IPS-18c (cell line): ENCODE results near the gene TBCCD1.

Experiments
- H3K4me3 ChIP-seq: 2 replicates; pipeline ENCODE4 v1.7.0; 2013; ENCODE audit warnings: low read depth, mild to moderate bottlenecking, low read length, moderate library complexity; ENCODE audit not compliant: insufficient read depth
- H3K9me3 ChIP-seq: one replicate; pipeline ENCODE4 v1.6.1; 2013; ENCODE audit warnings: mild to moderate bottlenecking, low read length, moderate library complexity; ENCODE audit not compliant: control insufficient read depth, insufficient read depth

TBCCD1 gene, protein sequence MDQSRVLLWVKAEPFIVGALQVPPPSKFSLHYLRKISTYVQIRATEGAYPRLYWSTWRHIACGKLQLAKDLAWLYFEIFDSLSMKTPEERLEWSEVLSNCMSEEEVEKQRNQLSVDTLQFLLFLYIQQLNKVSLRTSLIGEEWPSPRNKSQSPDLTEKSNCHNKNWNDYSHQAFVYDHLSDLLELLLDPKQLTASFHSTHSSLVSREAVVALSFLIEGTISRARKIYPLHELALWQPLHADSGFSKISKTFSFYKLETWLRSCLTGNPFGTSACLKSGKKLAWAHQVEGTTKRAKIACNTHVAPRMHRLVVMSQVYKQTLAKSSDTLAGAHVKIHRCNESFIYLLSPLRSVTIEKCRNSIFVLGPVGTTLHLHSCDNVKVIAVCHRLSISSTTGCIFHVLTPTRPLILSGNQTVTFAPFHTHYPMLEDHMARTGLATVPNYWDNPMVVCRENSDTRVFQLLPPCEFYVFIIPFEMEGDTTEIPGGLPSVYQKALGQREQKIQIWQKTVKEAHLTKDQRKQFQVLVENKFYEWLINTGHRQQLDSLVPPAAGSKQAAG

DNA sequence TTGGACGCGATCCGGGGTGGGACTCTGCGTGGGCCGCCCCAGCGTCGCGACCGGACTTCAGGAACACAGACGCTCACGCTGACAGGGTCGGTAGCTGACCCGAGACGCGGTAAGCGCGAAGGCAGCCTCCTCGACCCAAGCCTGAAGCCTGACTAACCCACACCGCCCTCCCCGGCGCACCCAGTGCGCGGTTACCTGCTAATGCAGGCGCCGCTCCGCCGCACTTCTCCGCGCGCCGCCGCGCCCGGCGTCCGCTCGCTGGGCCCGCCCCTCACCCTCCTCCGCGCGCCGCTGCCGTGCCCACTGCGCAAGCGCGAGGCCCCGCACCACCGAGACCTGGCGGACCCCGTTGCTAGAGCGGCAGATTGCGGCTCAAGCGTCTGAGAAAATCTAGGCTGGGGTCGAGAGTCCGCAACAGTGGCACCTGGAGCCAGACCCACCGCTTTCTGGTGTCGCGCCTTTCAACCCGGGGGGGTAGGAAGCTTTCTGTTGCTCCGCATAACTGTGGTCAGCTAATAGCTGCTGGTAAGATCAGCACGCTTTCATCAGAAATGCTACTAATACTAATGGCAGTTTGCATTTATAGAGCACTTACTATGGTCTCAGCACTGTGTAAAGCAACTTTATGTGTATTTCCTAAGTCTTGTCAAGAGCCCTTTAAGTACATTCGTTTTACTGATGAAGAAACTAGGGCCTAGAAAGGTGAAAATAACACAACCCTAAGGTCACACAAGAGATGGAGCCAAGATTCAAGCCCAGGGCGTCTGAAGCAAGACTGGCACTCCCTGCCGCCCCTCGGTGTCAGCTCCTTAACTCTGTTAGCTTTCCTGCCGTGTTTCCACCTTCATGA lies at the start of gene TBCCD1:
TSS of gene TBCCD1 (minus strand) at position 268 of the 850 bp plus-strand sequence. CDS start 3,010 bp downstream, outside the sequence.
- H3K9me3 ChIP-seq = no peaks in the 10 kb centered on the region
- H3K4me3 ChIP-seq = peak within 1 kb of the TSS; percentile 91

DNA sequence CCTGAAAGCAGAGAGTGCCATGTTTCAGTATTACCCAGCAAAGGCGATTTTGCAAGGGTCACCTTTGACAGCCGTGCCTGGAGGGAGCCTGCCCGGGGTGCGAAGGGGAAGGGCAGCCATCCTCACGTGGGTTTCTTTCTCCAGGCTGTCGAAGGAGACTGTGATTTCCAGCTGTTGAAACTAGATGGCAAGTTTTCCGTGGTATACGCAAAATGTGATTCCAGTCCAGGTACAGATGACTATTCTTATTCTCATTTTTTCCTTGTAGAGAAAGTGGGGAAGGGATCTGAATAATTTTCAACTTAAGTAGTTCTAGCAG lies 49.1 kb upstream of the TBCCD1 start:
- H3K4me3 ChIP-seq = no peak overlapping the region

DNA sequence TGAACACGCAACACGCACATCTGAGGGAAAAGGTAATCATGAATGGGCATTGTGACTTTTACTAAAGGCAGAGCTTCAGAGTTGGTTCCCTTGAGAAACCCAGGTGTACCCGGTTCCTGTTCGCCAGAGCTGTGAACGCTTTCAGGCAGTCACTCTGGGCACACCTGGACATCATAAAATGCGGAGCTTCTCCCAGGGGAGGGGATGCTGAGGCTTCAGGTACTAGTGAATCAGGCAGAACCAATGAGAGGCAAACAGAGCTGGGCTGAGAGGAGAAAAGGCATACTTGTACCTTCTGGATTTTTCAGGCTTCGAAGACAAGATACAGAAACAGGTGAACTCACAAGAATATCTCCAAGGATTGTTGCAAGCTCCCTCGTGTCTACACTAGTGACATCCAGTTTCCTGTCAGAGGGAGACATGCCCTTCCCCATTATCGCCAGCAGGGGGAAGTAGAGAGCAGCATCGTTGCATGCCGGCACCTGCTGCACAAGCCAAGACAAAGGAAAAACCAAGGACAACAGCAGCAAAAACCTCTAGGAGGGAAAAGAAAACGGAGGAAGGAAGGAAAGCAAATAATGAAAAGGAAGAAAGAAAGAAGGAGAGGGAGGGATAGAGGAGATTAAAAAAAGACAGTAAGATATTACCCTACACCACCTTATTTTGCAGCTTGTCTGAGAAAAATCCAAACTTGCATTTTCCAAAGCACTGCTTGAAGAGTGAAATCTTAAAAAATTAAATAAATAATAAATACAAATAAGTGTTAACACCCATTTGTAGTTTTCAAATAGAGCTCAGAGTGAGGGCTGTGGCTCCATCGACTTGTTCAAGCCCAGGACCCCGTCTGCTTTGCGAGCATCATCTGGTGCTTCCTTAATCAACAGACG lies 47.7 kb upstream of the TBCCD1 start:
- Histone ChIP-seq H3K9me3 (no peaks in the 10 kb centered on the region), H3K4me3 (no peak overlapping the region)

More for the DNA sequence above, 49.1 kb upstream of the TBCCD1 start:
- H3K9me3 ChIP-seq = no peaks in the 10 kb centered on the region

DNA sequence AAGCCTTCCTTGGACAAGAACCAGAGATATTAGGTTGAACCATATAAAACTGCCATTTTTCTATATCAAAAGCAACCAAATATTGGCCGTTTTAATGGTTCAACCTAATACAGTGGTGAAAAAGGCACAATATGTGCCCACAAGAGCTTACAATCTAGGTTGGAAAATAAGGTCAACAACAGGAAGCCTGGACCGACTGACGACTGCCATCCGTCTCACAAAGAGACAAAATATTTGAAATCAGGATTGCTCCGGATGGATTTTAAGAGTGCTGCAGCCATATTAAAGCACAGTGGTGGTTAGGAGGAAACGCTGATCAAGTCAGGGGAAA lies 47.1 kb upstream of the TBCCD1 start:
- no peak overlapping the region for H3K4me3 ChIP-seq

DNA sequence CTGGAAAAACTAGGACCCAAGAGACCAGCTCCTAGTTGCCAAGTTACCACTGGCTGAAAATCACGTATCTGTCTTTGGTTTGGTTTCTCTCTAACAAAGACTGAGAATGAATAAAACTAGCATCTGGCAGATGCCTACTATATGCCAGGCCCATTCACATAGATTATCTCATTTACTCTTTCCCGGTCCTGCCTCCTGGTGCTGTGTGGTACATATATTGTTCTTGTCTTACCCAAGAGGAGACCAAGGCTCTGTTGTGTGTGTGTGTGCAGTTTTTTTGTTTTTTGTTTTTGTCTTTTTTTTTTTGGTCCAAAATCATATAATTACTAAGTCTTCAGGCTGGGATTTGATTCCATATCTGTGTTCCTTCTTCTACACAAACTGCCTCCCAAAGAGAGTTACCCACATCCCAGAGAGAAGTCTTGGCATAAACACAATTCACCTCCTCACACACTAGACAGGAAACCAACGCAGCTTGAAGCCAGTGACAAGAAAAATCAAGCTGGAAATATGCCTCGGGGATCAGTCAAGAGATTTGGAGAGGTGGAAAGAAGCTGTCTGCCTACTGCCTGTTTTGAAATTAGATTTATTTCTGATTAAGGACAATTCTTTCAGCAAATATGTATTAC lies 46.6 kb upstream of the TBCCD1 start:
- H3K9me3 ChIP-seq = no peaks in the 10 kb centered on the region
- H3K4me3 ChIP-seq = no peak overlapping the region

More for the DNA sequence above, 47.1 kb upstream of the TBCCD1 start:
- no peaks in the 10 kb centered on the region for H3K9me3 ChIP-seq

DNA sequence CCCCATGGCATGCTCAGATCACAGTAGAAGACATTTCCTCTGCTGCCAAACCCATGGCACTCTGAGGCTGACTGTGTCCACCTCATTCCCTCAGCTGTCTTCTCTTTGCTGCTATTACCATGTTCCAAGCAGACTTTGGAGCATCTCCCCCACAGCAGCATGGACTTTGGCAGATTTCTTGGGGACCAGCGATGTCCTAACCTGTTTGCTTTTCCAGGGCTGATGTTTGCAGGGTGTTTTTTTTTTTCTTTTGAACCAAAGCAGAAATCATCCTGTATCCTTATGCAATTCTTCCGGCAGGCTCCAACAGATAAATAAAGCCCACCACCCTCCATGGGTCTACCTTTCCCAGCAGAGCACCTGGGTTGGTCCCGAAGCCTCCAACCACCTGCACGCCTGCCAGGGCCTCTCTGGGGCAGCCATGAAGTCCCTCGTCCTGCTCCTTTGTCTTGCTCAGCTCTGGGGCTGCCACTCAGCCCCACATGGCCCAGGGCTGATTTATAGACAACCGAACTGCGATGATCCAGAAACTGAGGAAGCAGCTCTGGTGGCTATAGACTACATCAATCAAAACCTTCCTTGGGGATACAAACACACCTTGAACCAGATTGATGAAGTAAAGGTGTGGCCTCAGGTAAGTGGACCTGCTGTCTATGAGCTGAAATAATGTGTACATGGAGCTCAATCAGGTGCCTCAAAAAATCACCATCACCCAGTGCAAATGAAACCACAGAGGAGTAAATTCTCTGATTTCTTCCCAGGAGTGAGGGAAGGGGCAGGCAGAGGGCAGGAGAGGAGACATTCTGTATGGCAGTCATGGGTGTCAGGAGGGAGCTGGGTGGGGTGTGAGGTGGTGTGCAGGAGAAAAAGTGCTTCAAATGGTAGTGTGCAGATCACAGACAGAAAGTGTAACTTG lies 45.8 kb upstream of the TBCCD1 start, which contains the start of gene AHSG:
TSS of gene AHSG (plus strand) at position 340 of the 916 bp plus-strand sequence. CDS start at position 422, 82 bp downstream.
- Histone ChIP-seq H3K4me3 (no peak within 1 kb of the TSS), H3K9me3 (no peaks in the 10 kb centered on the region)

DNA sequence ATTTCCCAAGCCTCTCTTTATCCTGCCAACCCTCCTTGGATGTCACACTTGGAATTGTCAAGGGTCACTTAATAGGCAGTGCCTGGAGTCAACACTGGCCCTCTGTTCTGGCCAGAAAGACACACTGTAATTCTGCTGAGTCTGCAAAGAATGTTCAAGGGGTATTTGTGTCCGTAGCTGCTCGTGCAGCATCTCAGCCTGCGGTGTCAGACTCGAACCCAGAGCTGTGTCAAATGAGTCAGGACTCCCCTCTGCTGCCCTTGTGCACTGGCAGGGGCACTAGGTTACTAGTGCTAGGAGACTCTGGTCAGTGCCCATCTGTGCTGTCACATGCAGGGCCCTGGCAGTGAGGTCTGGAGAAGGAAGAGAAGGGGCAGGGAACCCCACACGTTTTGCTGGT lies 44.9 kb upstream of the TBCCD1 start:
- Histone ChIP-seq H3K9me3 (no peaks in the 10 kb centered on the region), H3K4me3 (no peak overlapping the region)

GRCh38 chr3:186609247-186609868 lies 42.2 kb upstream of the TBCCD1 start:
- Histone ChIP-seq H3K4me3 (no peak overlapping the region), H3K9me3 (no peaks in the 10 kb centered on the region)

GRCh38 chr3:186608624-186609215 lies 41.6 kb upstream of the TBCCD1 start:
- H3K9me3 ChIP-seq = peaks cover 2% of the 10 kb centered on the region
- no peak overlapping the region for H3K4me3 ChIP-seq

GRCh38 chr3:186605561-186606545 lies 38.7 kb upstream of the TBCCD1 start:
- Histone ChIP-seq H3K4me3 (no peak overlapping the region), H3K9me3 (peaks cover 2% of the 10 kb centered on the region)

DNA sequence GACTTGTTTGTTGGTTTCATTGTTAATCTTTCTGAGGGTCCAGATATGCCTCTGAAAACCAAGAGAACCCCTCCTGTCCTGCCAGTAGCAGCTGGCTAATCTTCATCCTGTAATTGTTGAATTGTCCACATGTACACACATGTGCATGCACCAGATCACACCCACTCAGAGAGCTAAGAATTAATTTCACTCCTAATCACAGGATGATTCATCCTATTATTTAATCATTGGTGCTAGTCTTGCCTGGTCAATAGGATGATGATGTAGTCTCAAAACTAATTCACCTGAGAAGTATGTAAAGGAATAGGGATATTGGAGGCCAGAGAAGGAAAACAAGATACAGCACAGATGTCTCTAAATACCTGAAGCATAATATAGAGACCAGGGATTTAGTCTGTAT lies 37.9 kb upstream of the TBCCD1 start:
- H3K4me3 ChIP-seq = no peak overlapping the region
- H3K9me3 ChIP-seq = peaks cover 2% of the 10 kb centered on the region

- no peak overlapping the region for H3K4me3 ChIP-seq
- H3K9me3 ChIP-seq = peaks cover 2% of the 10 kb centered on the region
Observed at GRCh38 chr3:186603159-186603558, 36.0 kb upstream of the TBCCD1 start.

DNA sequence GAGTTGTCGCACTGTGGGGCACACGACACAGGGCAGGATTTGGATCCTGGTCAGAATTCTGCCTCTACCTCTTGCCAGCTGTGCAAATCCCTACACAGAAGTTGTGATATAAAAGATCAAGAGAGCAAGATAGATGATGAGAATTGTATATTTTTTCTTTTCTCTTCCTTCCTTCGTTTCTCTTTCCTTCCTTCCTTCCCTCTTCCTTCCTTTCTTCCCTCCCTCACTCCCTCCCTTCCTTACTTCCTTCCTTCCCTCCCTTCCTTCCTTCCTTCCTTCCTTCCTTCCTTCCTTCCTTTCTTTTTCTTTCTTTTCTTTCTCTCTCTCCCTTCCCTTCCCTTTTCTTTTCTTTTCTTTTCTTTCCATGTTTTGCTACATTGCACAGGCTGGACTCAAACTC lies 33.8 kb upstream of the TBCCD1 start:
- Histone ChIP-seq H3K4me3 (no peak overlapping the region), H3K9me3 (peaks cover 2% of the 10 kb centered on the region)

- H3K9me3 ChIP-seq = peaks cover 2% of the 10 kb centered on the region
- H3K4me3 ChIP-seq = no peak overlapping the region
Observed at GRCh38 chr3:186599785-186600166, 32.6 kb upstream of the TBCCD1 start.
